ENCODE results near the gene DDX1.
A peak's percentile ranks its signal among the peaks of the same experiment; 100 is the strongest.

DDX1 gene

GRCh38 chr2:15630121-15630977 lies 38.7 kb downstream of the DDX1 start:
- no peak for DNase-seq (ENCODE audit: low read depth in 2 of 2)

GRCh38 chr2:15630978-15631719 lies 39.5 kb downstream of the DDX1 start:
- no peak for DNase-seq (ENCODE audit: low read depth in 2 of 2)

- DNase-seq (ENCODE audit: low read depth in 2 of 2), result no peak
These were observed 40.2 kb downstream of the DDX1 start for GRCh38 chr2:15631883-15632282.

DNA sequence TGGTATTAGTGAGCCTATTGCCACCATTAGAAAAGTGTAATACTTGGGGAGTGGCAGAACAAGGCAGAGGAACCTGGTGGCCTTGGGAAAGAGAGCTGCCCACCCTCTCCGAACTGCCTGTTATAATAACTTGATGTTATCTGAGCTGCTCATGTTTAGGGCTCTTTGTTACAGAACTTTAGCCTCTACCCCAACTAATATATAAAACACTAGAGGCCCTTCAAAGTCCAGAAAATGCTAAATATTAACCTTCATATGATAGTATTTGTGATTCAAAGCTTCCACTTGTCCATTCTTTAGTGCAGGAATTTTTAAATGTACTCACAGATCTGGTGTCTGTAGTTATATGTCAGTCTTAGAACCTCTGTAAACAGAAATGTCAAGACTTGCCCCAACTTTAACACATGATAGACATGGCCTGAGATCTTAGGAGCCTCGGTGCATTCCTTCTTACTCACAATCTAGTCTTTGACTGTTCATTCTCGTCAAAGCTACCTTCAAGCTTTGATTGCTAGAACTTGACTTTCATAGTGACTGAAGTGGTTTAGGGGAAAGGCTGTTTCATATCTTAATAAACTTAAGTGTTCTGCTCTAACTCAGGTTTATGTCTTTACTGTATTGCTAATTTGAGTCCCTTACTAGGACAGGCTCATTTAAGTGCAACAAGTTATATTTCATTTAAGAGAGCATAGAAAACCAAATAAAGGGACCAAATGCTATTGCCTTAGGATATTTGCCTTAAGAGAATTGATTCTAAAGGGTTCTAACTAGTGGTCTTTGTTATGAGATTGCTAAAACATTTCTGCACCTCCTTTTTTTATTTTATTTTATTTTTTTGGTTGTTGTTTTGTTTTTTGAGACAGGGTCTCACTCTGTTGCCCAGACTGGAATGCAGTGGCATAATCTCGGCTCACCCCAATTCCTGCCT lies 41.6 kb downstream of the DDX1 start:
- no peak for DNase-seq (ENCODE audit: low read depth in 2 of 2)

GRCh38 chr2:15633971-15634346 lies 42.3 kb downstream of the DDX1 start:
- no peak for DNase-seq (ENCODE audit: low read depth in 2 of 2)

DNA sequence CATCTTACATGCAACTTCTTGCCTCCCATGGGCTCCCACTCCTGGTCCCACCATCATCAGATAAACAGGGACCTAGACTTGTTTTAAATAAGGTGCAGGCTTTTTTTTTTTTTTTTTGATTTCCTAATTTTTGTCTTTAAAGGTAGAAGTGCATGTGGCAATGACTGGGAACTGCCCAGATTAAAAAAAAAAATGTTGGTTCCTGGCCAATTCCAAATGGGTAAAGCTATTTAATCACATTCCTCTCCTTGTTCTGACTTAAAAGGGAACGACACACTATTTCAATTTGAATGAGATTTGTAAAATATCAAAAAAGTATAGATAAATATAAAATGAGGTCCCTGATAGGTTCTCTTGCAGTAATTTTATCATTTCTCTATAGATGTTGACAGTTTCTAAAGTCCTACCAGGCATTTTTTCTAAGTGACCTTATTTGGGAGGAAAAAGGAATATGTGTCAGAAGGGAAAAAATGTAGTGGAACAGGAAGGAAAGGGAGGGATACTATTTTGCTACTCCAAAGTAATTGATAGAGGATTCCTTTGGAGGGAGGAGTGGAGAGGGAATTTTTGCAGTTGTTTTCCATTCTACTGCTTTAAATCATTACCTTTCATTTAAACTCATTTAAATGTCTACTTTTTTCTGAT lies 43.3 kb downstream of the DDX1 start:
- no peak for DNase-seq (ENCODE audit: low read depth in 2 of 2)

DNA sequence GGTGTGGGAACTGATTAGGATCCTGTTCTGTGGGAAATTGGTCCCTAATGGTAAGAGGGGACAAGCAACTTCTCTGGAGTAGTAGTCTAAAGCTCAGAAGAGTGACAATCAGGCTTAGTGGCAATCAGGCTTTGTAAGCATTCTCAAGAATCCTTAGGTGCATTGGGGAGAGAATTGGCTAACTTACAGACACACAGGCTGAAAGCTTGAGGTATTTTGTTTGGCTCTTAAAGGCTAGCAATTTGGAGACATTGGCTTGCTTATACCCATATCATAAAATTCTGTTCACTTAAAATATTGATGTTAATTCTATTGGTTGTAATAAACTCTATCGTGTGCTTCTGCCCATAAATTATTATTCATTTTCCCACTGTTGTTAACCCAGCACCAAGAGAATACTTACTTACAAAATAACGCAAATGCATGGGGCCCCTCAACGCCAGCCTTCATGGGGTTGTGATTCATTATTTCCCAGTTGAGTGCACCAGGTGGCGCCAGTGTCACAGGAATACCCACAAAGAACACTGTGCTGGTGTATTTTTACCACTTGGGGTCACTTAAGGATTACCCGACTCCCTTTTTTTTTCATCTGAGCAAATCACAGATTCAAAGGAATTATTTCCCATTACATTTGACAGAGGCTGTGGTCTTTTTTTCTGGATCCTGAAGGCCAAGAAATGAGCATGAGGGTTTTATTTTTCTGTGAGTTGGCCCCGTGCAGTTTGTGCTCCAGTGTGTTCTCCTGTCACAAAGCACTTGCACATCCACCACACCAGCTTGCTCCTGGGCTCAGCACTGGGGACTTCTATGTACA lies 45.5 kb downstream of the DDX1 start:
- peak; percentile 7 to 32 for DNase-seq (ENCODE audit: low read depth in 2 of 2)

GRCh38 chr2:15638720-15639119 lies 47.1 kb downstream of the DDX1 start:
- DNase-seq (ENCODE audit: low read depth in 2 of 2), result no peak

GRCh38 chr2:15639323-15640251 lies 47.9 kb downstream of the DDX1 start:
- no peak for DNase-seq (ENCODE audit: low read depth in 2 of 2)

- DNase-seq (ENCODE audit: low read depth in 2 of 2), result no peak
These were observed 48.6 kb downstream of the DDX1 start for GRCh38 chr2:15640261-15640711.

- DNase-seq (ENCODE audit: low read depth in 2 of 2), result no peak
These were observed 49.1 kb downstream of the DDX1 start for GRCh38 chr2:15640784-15641183.

DNA sequence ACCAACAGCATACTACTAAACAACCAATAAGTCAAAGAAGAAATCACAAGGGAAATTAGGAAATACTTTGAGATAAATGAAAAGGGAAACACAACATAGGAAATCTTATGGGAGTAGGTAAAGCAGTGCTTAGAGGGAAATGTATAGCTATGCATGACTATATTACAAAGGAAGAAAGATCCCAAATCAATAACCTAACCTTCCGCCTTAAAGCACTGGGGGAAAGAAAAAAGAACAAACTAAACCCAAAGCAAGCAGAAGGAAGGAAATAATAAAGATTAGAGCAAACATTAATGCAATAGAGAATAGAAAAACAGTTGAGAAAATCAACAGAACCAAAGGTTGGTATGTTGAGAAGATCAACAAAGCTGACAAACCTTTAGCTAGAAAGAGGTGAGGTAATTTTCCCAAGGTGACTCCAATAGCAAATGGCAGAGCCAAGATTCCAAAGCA lies 49.9 kb downstream of the DDX1 start:
- DNase-seq (ENCODE audit: low read depth in 2 of 2), result no peak

DNA sequence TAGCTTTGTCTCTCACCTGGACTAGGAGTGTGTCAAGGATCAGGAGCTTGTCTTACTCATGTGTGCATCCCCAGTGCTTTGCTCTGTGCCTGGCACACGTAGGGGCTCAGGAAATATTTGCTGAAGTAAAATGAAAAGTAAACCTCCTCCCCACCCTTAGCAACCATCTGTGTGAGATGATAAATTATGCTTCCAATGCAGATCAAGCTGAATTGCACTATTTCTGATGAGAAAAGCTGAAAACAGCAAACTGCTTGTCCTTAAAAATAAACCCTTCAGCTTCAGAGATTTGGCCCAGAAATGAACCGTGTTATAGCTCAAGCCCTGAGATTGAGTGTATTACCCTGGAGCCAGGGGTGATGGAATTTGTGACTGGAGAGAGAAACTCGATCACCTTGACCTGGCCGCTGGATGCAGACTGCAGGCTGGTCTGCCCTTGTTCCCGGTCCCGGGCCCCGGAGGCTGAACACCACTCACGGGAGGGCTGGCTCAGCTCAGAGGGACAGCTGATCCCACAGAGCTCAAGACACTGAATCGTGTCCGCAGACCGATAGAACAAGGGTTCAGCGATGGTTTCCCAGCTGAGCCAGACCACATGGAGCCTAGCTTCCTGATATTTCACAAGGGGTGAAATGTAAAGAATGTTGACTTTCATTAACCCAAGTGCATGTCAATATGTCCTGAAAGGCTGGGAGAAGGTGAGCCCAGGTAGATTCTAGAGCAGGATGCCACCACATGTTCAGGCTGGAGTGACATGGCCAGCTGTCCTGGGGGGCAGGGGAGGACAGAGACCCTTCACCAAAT lies 50.5 kb downstream of the DDX1 start:
- DNase-seq (ENCODE audit: low read depth in 2 of 2), result no peak

- DNase-seq (ENCODE audit: low read depth in 2 of 2), result no peak
These were observed 51.3 kb downstream of the DDX1 start for GRCh38 chr2:15642815-15643500.

- DNase-seq (ENCODE audit: low read depth in 2 of 2), result no peak
These were observed 52.3 kb downstream of the DDX1 start for GRCh38 chr2:15643791-15644585.

GRCh38 chr2:15645300-15645699 lies 53.6 kb downstream of the DDX1 start:
- DNase-seq (ENCODE audit: low read depth in 2 of 2), result no peak

GRCh38 chr2:15645720-15646385 lies 54.2 kb downstream of the DDX1 start:
- DNase-seq (ENCODE audit: low read depth in 2 of 2), result no peak
